ENCODE measurements around the gene RPL13A.
"Not testable (repeated sequence)": the region's sequence is repeated elsewhere in the genome, so short reads cannot be mapped to it uniquely, and the experiment has no call there.

The RPL13A gene

GRCh38 chr19:49487277-49488045, at the start of gene RPL13A:
RPL13A (plus strand) TSS chr19:49487608; CDS start chr19:49487630, 22 bp downstream.
- DNase-seq (ENCODE audit: low spot score): peak; percentile 100

GRCh38 chr19:49438261-49438660, 49.1 kb upstream of the RPL13A start:
- no peak for DNase-seq (ENCODE audit: low spot score)

- DNase-seq (ENCODE audit: low spot score): no peak
These were observed 47.6 kb upstream of the RPL13A start for GRCh38 chr19:49439836-49440235.

GRCh38 chr19:49440439-49441209, 46.8 kb upstream of the RPL13A start:
- no peak for DNase-seq (ENCODE audit: low spot score)

- DNase-seq (ENCODE audit: low spot score): no peak
These were observed 46.0 kb upstream of the RPL13A start, which contains the start of gene SLC17A7 for GRCh38 chr19:49441210-49441959. SLC17A7 (minus strand) TSS chr19:49441527; CDS start chr19:49441379, 148 bp downstream.

DNA sequence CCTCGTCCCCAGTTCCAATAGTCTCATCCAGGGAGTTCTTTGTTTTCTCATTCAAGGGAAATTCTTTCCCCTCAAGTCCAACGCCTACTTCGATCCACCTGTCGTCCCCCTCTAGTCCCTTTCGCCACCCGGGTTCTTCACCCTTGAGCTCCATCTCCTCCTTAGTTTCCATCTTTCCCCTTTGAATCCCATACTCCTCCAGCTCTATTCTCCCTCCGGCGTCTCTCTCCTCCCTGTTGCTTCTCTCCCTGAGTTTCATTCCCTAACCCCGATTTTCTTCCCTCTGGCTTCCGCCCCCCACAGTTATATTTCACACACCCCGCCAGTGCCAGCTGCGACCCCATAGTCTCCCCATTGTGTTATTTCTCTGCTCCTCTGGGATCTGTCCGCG, 45.5 kb upstream of the RPL13A start:
- DNase-seq (ENCODE audit: low spot score): no peak

DNA sequence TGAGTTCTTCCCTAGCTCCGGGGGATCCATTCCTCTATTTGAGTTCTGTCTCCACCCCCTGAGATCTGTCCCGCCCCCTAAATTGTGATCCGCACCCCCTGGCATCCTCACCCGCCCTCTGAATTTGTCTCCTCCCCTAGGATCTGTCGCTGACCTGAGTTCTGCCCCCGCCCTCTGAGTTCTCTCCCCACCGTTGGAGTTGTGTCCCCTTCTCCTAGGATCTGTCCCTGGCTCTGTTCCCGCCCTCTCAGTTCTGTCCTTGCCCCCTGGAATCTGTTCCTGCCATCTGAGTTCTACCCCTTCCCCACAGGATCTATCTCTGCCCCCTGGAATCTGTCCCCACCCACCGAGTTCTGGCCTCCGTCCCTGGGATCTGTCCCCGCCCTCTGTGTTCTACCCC, 45.1 kb upstream of the RPL13A start:
- DNase-seq (ENCODE audit: low spot score): no peak

DNA sequence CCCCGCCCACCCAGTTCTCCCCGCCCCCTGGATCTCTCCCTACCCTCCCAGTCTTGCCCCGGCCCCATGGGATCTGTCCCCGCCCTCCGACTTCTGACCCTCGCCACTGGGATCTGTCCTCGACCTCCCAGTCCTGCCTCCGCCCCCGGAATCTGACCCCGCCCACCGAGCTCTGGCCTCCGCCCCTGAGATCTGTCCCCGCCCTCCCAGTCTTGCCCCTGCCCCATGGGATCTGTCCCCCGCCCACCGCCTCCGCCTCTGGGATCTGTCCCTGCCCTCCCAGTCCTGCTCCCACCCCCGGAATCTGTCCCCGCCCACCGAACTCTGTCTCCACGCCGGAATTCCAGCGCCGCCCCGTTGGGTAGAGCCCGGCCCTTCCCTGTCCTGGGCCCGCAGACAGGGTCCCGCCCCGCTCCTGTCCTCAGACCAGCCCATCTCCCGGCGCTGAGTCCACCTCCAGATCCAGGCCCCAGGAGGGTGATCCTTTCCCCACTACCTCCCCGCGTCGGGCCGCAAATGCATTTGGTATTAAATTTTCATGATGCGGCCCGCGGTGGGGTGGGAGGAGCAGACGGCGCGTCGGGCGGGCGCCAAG, 44.5 kb upstream of the RPL13A start:
- DNase-seq (ENCODE audit: low spot score): peak; percentile 55

DNA sequence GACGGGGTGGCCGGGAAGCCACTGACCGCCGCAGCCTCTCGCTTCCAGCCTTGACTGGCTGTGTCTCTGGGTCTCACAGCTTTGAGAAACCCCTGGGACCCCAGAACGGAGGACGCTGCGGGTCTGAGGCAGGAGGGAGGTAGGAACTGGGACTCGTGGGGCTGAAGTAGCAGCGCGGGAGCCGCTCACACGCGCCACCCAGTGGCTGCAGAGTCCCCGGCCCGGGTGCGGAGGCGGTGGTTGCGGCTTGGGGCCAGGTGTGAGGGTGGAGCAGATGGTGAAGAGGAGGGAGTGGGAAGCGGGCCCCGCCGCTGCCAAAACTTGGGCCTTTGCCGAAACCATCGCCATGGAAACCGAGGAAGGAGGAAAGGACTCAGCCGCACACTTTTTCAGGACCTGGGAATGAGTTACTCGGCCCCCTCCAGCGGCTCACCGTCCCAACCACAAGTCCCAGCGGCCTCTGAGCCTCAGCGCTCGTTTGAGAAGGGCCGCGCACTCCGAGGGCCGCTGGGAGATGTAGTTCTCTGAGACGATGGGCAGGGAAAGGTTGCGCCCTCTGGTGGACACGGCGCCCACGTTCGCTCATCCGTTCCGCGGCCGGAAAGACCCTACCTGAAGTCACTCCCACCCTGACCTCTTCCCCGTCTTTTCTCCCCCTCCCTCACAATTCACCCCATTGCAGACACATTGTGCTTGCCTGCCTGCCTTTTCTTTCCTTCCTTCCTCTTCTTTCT, 43.9 kb upstream of the RPL13A start:
- DNase-seq (ENCODE audit: low spot score): peak; percentile 94

GRCh38 chr19:49444100-49444700, 43.2 kb upstream of the RPL13A start:
- not testable (repeated sequence) for DNase-seq (ENCODE audit: low spot score)

DNA sequence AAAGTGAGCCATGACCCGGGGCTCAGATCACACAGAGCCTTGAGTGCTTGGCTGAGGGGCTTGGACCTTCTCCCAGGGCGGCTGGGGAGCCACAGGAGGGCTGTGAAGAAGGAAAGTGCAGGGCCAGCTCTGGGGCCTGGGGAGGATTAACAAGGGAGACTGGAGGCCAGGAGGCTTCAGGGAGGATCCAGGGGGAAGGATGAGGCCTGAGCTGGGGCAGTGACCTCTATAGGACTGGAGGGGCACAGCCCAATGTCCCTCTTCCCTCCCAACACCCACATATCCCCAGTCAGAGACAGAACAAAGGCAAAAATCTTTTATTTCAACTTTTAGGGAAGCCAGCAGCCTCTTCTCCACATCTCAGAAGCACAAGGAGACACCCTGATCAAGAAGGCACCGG, 41.4 kb upstream of the RPL13A start:
- DNase-seq (ENCODE audit: low spot score): no peak

DNA sequence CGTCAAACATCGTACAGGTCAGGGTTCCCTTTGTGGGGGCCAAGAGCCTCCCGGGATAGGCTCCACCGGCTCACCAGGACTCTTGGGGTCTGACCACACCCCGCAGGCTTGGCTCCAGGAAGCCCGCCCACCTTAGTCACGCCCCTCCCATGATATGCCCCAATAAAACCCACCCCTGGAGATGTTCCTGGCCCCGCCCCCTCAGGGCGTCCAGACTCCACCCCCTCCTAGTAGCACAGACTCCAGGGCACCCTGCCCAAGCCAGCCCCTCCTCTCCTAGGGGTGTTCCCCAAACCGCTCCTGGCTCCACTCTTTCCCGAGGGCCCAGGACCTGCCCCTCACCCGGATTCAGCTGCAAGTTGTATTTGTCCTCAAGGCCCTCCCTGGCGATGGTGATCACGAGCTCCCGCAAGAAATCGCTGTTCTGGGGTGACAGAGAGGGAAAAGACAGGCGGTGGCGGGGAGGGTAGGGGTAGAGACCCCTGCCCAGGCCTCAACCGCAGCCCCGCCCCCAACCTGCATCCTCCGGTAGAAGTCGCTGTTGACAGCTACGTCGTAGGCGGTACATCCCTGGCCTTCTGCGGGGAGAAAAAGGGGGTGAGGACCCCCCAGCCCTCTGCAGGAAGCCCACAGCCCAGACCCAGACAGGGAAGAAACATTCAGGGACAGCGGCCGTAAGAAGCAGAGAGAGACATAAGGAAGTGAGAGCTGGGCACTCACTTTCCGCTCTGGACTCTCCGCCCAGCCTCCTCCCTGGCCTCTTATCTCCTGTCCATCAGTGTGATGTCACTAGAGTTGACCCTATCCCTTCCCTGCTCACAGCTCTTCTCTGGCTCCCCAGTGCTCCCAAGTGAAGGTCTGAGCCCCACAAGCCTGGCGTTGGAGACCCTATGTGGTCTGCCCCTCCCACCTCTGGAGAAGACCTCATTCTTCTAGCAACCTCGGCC, 39.6 kb upstream of the RPL13A start:
- DNase-seq (ENCODE audit: low spot score): peak; percentile 70

- no peak for DNase-seq (ENCODE audit: low spot score)
These were observed 39.0 kb upstream of the RPL13A start for GRCh38 chr19:49448432-49448786.

DNA sequence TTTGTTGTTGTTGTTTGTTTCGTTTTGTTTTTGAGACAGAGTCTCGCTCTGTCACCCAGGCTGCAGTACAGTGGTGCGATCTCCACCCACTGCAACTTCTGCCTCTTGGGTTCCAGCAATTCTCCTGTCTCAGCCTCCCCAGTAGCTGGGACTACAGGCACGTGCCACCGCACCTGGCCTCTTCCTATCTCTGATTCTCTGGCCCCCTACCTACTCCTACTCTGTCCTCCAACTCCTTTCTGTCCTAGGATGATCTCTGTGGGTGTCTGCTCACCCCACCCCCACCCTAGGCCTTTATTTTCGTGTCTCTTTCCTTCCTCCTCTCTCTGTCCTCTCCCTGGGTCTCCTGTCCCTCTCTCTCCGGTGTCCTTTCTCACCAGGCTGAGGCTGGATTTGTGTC, 37.0 kb upstream of the RPL13A start:
- DNase-seq (ENCODE audit: low spot score): no peak

GRCh38 chr19:49451430-49452181, 35.8 kb upstream of the RPL13A start, which contains the start of gene PIH1D1:
PIH1D1 (minus strand) TSS chr19:49451814; CDS start chr19:49451574, 240 bp downstream.
- peak; percentile 99 for DNase-seq (ENCODE audit: low spot score)

DNA sequence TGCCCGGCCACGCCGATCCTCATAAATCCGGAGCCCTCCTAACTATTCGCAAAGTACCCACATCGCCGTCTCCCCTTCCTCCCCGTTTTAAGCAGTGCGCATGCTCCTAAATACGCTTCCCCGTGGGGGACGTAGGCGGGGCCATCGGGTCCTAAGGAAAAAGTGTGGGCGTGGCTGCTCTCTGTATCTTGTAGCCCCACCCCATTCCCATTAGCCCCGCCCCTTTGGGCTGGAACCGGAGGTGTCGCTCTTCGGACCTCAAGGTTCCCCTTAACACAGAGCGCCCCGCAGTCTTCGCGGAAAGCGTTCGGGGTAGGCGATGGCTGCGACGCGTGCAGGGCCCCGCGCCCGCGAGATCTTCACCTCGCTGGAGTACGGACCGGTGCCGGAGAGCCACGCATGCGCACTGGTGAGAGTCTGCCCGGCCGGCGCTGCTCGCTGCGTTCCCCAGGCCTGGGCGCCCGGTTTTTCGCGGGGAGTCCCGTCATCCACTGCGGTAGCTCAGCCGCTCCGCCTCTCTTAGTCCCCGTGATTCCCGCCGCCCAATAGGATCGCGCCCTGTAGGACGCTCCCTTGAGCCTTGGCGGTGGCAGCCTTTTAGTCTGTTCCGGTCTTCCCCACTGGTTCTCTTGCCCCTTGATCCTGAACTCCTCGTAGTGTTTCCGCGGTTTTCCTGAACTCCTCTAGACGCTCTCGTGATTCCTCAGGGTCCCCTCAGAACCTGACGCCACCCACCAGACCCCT, 34.2 kb upstream of the RPL13A start, which contains the start of gene ALDH16A1:
ALDH16A1 (plus strand) TSS at position 213 of the 744 bp plus-strand sequence; CDS start at position 320, 107 bp downstream.
- peak; percentile 98 for DNase-seq (ENCODE audit: low spot score)

GRCh38 chr19:49453757-49454240, 33.6 kb upstream of the RPL13A start:
- no peak for DNase-seq (ENCODE audit: low spot score)

- no peak for DNase-seq (ENCODE audit: low spot score)
These were observed 31.6 kb upstream of the RPL13A start for GRCh38 chr19:49455773-49456172.
